AG04450 (cell line): ENCODE data around the gene ZNF507. TPM values are rescaled to one million over a fixed set of nuclear protein-coding genes. Genes with fewer than 3 reads are reported as not detected.

ENCODE experiments used
- CTCF ChIA-PET: fragments of 300-600, 350-600 bp; formaldehyde crosslinking; extraction: SDS; loops from one replicate; lab custom pipeline; 2022; ENCODE audit warnings: antibody characterized with exemption, inconsistent platforms; lab: Charles Lee
- POLR2A ChIA-PET: fragments of 350-600 bp; formaldehyde crosslinking; extraction: SDS; loops from one replicate; lab custom pipeline; 2021; ENCODE audit warnings: antibody characterized with exemption, inconsistent platforms; lab: Yijun Ruan, JAX
- DNase-seq: peaks from one replicate; pipeline ENCODE4 v3.0.0-alpha.2; 2011; ENCODE audit warnings: low read depth, low spot score
- H3K27ac ChIP-seq: one replicate; pipeline ENCODE4 v1.5.1; 2012; ENCODE audit warnings: low read depth, low read length, control low read depth
- H3K27me3 ChIP-seq: one replicate; pipeline ENCODE4 v1.6.0; 2012; ENCODE audit warnings: low read length; ENCODE audit not compliant: control insufficient read depth, insufficient read depth
- H3K4me3 ChIP-seq: 2 replicates; pipeline ENCODE4 v1.5.1; 2011; ENCODE audit warnings: mild to moderate bottlenecking, low read depth, low read length, control low read depth
- H3K9me3 ChIP-seq: 2 replicates; pipeline ENCODE4 v1.5.1; 2012; ENCODE audit warnings: low read length; ENCODE audit not compliant: control insufficient read depth, insufficient read depth
- polyA plus RNA-seq: library from polyadenylated mRNA; depleted of rRNA; stranded (reverse); fragments of >200 nt; gene quantifications from 2 replicates; pipeline ENCODE4 v1.2.3, GENCODE V29; 2011; rRNA removed
- TF ChIP-seq, protein P1 (sequence below): IDR thresholded peaks from 2 replicates; pipeline ENCODE4 v1.5.1; 2011; ENCODE audit warnings: low read depth, low read length, control low read depth, inconsistent platforms

The ZNF507 gene
- polyA plus RNA-seq, 1 experiment = 20.3 TPM

DNA sequence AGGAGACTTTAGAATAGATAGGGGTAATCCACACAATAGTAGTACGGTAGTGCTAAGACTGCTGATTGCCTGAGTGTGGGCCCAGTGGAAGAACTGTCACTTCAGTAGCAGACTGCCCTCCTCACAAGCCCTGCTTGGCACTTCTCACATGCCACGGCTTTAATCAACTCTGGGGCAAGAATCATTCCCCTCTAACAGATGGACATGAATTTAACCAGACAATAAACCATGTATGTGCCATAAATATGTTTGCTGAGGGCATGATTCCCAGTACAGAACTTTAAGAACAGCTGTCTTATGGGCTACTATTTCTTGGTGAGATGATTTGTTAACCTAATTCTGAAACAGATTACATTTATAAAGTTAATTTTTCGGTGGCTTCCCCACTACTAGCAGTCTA lies 82.1 kb downstream of the ZNF507 start:
- H3K27ac ChIP-seq = no peak overlapping the region
- DNase-seq = no peak
- TF ChIP-seq, protein P1, sequence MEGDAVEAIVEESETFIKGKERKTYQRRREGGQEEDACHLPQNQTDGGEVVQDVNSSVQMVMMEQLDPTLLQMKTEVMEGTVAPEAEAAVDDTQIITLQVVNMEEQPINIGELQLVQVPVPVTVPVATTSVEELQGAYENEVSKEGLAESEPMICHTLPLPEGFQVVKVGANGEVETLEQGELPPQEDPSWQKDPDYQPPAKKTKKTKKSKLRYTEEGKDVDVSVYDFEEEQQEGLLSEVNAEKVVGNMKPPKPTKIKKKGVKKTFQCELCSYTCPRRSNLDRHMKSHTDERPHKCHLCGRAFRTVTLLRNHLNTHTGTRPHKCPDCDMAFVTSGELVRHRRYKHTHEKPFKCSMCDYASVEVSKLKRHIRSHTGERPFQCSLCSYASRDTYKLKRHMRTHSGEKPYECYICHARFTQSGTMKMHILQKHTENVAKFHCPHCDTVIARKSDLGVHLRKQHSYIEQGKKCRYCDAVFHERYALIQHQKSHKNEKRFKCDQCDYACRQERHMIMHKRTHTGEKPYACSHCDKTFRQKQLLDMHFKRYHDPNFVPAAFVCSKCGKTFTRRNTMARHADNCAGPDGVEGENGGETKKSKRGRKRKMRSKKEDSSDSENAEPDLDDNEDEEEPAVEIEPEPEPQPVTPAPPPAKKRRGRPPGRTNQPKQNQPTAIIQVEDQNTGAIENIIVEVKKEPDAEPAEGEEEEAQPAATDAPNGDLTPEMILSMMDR = no peak
- H3K9me3 ChIP-seq = no peaks in the 10 kb centered on the region
- POLR2A ChIA-PET = interaction anchor here (0.7 kb wide), 1 partner anchor 22 kb away, joined by 10 read pairs; no protein-coding TSS in a partner anchor
- CTCF ChIA-PET = no interaction called here
- H3K4me3 ChIP-seq = no peak overlapping the region
- no peaks in the 10 kb centered on the region for H3K27me3 ChIP-seq

DNA sequence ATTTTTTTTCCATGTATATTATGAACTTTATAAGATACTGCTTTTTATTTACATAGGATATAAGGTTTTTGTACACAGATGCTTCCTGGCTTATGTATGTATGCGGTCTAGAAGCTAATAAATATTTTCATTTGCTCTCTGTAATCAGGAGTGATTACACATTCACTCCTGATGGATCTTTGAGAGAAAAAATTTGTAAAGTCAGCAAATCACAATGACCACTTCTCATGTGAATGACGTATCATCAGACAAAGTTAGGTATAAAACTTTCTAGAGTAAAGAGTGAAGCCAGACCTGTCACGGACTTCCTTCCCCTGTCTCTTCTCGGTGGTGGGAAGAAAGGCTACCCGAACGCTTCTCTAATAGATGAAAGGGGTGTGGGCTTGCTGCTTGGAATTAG lies 91.3 kb downstream of the ZNF507 start:
- ChIA-PET POLR2A (no interaction called here), CTCF (no interaction called here)
- no peaks in the 10 kb centered on the region for H3K27me3 ChIP-seq
- no peak for DNase-seq
- H3K4me3 ChIP-seq = no peak overlapping the region
- no peaks in the 10 kb centered on the region for H3K9me3 ChIP-seq
- TF ChIP-seq, protein P1 = no peak
- H3K27ac ChIP-seq = no peak overlapping the region

DNA sequence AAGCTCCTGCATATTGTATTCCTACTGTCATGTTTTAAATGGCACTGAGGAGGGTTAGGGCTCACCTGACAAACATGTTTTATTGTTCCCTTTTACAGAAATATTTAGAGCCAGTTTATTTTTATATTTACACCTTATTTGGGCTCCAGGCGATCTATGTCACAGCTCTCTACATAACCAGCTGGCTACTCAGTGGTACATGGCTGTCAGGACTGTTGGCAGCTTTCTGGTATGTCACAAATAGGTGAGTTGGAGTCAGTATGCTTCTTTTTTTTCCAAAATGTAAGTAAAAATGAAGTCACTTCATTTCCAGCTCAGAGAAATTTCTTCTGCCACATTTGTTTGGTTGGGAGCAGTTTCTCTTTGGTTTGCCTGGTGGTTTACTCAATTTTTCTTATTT lies 91.7 kb downstream of the ZNF507 start:
- POLR2A ChIA-PET = no interaction called here
- Histone ChIP-seq H3K27ac (no peak overlapping the region), H3K27me3 (no peaks in the 10 kb centered on the region), H3K9me3 (no peaks in the 10 kb centered on the region), H3K4me3 (no peak overlapping the region)
- no peak for DNase-seq
- CTCF ChIA-PET = no interaction called here
- TF ChIP-seq, protein P1 = no peak

Other genes with a start within 250 kb of the ZNF507 start
- gene DPY19L3, start 60.2 kb downstream of the ZNF507 start, polyA plus RNA-seq = 38.4 and 39.2 TPM in 2 replicates
- gene PDCD5, start 235.6 kb downstream of the ZNF507 start, polyA plus RNA-seq = 91.0 and 124 TPM in 2 replicates